Kidney epithelial cell (primary cell): ENCODE measurements around the gene CAMK2A. TPM values are rescaled to one million over a fixed set of nuclear protein-coding genes. Genes with fewer than 3 reads are reported as not detected.

Experiments used
- DNase-seq: peaks from one replicate; pipeline ENCODE4 v3.0.0-alpha.2; 2010; ENCODE audit warnings: low read depth
- H3K27me3 ChIP-seq: 2 replicates; pipeline ENCODE4 v1.6.0; 2011; ENCODE audit warnings: low read length; ENCODE audit not compliant: control insufficient read depth, insufficient read depth
- H3K36me3 ChIP-seq: 2 replicates; pipeline ENCODE4 v1.5.1; 2011; ENCODE audit warnings: low read length; ENCODE audit not compliant: control insufficient read depth, insufficient read depth
- H3K4me3 ChIP-seq: 2 replicates; pipeline ENCODE4 v1.5.1; 2011; ENCODE audit warnings: low read depth, mild to moderate bottlenecking, control low read depth, low read length
- total RNA-seq: library from RNA; depleted of rRNA; stranded (reverse); fragments of >200 nt; gene quantifications from 2 replicates; pipeline ENCODE4 v1.2.3, GENCODE V29; 2015
- TF ChIP-seq, protein P1 (sequence below): IDR thresholded peaks from 2 replicates; pipeline ENCODE4 v1.5.1; 2011; ENCODE audit warnings: mild to moderate bottlenecking, moderate library complexity, low read length, control low read depth, inconsistent platforms; ENCODE audit not compliant: insufficient read depth, poor library complexity, severe bottlenecking

The CAMK2A gene
- total RNA-seq, 1 donor from 2014 or later, result not detected

DNA sequence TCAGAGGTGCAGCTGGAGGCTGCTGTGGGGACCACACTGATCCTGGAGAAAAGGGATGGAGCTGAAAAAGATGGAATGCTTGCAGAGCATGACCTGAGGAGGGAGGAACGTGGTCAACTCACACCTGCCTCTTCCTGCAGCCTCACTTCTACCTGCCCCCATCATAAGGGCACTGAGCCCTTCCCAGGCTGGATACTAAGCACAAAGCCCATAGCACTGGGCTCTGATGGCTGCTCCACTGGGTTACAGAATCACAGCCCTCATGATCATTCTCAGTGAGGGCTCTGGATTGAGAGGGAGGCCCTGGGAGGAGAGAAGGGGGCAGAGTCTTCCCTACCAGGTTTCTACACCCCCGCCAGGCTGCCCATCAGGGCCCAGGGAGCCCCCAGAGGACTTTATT is 105.6 kb downstream of the CAMK2A start:
- no peak for DNase-seq
- peaks cover 22% of the 10 kb centered on the region for H3K27me3 ChIP-seq
- H3K4me3 ChIP-seq, result no peak overlapping the region
- TF ChIP-seq, protein P1, sequence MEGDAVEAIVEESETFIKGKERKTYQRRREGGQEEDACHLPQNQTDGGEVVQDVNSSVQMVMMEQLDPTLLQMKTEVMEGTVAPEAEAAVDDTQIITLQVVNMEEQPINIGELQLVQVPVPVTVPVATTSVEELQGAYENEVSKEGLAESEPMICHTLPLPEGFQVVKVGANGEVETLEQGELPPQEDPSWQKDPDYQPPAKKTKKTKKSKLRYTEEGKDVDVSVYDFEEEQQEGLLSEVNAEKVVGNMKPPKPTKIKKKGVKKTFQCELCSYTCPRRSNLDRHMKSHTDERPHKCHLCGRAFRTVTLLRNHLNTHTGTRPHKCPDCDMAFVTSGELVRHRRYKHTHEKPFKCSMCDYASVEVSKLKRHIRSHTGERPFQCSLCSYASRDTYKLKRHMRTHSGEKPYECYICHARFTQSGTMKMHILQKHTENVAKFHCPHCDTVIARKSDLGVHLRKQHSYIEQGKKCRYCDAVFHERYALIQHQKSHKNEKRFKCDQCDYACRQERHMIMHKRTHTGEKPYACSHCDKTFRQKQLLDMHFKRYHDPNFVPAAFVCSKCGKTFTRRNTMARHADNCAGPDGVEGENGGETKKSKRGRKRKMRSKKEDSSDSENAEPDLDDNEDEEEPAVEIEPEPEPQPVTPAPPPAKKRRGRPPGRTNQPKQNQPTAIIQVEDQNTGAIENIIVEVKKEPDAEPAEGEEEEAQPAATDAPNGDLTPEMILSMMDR, result no peak
- no peaks in the 10 kb centered on the region for H3K36me3 ChIP-seq

DNA sequence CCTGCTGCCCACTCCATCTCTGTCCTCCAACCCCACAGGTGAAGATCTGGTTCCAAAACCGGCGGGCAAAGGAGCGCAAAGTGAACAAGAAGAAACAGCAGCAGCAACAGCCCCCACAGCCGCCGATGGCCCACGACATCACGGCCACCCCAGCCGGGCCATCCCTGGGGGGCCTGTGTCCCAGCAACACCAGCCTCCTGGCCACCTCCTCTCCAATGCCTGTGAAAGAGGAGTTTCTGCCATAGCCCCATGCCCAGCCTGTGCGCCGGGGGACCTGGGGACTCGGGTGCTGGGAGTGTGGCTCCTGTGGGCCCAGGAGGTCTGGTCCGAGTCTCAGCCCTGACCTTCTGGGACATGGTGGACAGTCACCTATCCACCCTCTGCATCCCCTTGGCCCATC is 106.1 kb downstream of the CAMK2A start:
- TF ChIP-seq, protein P1, result no peak
- peaks cover 16% of the 10 kb centered on the region for H3K27me3 ChIP-seq
- DNase-seq, result no peak
- no peak overlapping the region for H3K4me3 ChIP-seq
- no peaks in the 10 kb centered on the region for H3K36me3 ChIP-seq

DNA sequence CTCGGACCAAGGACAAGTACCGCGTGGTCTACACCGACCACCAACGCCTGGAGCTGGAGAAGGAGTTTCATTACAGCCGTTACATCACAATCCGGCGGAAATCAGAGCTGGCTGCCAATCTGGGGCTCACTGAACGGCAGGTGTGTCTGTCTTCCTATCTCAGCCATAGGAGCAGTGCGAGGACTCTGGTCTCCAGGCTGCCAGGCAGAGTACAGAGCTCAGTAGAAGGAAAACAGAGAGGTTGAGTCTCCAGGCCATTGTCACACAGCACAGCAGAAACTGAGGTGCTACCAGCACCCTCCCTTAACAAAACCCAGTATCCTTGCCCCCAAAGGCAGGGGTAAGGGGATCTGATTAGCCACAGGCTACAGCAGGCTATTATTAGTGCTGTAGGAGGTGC is 106.8 kb downstream of the CAMK2A start:
- Histone ChIP-seq H3K4me3 (no peak overlapping the region), H3K36me3 (no peaks in the 10 kb centered on the region), H3K27me3 (peaks cover 9% of the 10 kb centered on the region)
- TF ChIP-seq, protein P1, result no peak
- DNase-seq, result no peak

- Histone ChIP-seq H3K36me3 (no peaks in the 10 kb centered on the region), H3K27me3 (peaks cover 5% of the 10 kb centered on the region), H3K4me3 (no peak overlapping the region)
- DNase-seq, result no peak
- TF ChIP-seq, protein P1, result no peak
Measured at GRCh38 chr5:150181766-150182545, 107.6 kb downstream of the CAMK2A start.

- Histone ChIP-seq H3K4me3 (no peak overlapping the region), H3K36me3 (no peaks in the 10 kb centered on the region), H3K27me3 (peaks cover 5% of the 10 kb centered on the region)
- no peak for DNase-seq
- TF ChIP-seq, protein P1, result no peak
Measured at GRCh38 chr5:150181027-150181426, 108.5 kb downstream of the CAMK2A start.
